HG03575 (cell line): Measurements from ENCODE around the gene TCP11.

ENCODE experiments used
- ATAC-seq: cut with Tn5 transposase; IDR thresholded peaks from one replicate; pipeline ENCODE4 v1.9.1; 2021; ENCODE audit not compliant: unreplicated experiment, insufficient number of reproducible peaks, low FRiP score; ENCODE audit errors: extremely low read depth

The TCP11 gene

DNA sequence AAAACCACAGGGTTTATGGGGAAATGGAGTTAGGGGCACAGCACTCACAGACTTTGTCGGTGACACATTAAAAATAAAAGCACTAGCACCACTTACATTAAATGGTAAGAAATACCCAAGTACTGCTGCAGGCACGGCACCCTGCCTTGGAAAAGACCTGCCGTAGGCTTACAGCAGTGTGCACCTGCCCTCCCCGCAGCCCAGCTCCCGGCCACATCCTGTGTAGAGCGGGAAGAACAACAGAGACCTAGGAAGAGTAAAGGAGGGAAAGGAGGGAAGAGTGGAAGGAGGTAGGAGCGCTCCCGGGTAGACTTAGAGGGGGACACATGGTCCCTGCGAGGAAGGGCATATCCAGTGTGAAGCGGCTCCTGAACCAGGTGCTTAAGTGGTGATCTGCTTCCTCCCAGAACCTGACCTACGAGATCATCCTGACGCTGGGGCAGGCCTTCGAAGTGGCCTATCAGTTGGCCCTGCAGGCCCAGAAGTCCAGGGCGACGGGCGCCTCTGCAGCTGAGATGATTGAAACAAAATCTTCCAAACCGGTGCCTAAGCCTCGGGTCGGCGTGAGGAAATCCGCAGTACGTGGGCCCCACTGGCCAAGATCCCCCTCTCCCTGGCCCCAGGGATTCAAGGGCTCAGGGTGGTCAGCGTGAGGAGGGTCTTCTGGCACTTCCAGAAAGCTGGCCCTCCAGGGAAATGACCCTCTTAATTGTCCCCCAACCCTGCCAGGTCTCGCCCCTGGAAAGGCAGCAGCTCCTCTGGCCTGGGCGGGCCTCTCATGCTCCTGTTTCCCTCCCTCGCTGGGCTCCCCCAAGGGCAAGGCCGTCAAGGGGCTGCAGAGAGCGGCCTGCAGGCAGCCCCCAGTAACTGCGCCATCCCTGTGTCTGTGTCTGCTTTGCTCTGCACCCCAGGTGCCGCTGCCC is 55.5 kb downstream of the TCP11 start:
- no peak for ATAC-seq

DNA sequence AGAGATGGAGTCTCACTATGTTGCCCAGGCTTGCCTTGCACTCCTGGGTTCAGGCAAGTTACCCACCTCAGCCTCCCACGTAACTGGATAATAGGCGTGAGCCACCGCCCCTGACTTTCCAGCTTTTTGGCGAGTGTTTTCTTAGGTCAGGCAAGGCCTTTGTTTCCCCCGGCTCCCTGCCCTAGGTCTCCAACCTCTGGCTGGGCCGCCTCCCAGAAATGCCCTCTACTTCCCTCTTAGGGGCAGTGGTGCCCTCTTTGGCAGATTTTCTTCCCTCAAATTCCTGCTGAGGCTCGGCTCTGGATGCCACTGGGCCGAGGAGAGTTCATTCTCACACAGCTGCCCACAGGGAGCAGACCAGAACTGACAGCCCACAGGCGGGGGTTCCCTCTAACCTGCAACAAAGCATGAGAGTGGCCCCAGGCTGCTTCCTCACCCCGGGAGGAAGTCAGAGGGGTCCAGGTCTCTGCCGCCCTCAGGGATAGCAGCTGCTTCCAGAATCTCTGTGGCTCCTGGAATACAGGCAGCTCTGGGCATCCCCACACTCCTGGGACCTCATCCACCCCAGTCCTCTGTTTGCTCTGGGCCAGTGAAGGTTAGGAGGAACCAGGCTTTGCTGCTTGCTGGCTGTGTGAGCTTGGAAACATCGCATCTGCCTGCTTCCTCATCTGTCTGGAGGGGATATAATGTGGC is 56.5 kb downstream of the TCP11 start:
- no peak for ATAC-seq

DNA sequence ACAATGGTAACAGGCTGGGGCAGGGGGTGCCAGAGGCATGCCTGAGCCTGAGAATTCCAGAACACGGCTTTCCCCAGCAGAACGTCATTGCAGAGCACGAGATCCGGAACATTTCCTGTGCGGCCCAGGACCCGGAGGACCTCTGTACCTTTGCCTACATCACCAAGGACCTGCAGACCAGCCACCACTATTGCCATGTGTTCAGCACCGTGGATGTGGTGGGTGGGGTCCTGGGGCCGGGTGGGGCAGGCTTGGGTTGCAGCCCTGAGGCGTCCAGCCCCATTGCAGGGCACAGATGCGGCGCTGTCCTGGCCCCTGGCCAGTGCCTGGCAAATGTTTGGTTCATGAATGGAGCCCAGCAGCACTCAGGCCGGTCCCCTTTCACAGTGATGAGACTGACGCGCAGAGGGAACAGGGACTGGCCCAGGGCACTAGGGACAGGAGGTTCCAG is 57.1 kb downstream of the TCP11 start:
- no peak for ATAC-seq

DNA sequence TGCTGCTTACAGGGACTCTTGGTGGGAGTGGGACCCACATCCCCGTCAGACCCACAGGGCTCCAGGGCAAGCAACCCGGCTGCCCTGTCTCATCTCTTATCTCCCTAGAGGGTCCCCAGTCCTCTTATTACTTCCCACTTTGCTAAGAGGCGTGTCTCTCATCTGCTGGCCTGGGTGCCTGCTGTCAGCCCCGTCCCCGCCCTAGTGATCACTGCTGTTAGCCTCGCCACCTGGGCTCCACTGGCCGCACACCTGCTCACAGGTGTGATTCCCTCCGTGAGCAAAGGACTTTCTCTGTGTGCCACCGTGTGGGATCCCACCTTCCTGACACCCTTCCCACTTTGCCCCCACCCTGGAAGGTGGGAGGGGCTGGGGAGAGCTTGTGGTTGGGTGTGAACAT is 57.6 kb downstream of the TCP11 start:
- ATAC-seq = no peak

DNA sequence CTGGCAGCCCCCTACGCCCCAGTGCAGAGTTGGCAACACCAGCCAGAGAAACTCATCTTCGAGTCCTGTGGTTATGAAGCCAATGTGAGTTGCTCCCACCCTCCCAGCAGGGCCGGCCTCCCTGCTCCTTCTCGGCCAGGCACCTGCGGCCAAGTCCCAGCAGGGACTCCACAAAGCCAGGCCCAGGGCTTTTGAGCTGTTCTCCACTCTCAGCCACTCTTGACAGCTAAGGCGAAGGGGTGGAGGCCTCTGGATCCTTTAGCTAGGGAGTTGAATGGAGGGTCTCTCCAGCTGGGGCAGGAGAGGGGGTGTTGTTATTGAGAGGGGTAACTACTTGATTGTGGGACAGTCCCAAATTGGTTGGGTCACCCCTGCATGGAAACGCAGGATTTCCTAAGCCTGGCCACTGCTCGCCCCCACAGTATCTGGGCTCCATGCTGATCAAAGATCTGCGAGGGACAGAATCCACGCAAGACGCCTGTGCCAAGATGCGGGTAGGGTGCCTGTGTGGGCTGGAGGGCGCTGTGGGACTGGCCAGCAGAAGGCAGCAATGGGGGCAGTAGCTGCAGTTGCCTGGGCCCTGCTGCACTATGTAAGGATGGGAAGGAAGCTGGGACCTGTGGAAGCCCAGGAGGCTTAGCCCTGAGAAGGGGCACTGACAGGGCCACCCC is 58.3 kb downstream of the TCP11 start:
- ATAC-seq = no peak

DNA sequence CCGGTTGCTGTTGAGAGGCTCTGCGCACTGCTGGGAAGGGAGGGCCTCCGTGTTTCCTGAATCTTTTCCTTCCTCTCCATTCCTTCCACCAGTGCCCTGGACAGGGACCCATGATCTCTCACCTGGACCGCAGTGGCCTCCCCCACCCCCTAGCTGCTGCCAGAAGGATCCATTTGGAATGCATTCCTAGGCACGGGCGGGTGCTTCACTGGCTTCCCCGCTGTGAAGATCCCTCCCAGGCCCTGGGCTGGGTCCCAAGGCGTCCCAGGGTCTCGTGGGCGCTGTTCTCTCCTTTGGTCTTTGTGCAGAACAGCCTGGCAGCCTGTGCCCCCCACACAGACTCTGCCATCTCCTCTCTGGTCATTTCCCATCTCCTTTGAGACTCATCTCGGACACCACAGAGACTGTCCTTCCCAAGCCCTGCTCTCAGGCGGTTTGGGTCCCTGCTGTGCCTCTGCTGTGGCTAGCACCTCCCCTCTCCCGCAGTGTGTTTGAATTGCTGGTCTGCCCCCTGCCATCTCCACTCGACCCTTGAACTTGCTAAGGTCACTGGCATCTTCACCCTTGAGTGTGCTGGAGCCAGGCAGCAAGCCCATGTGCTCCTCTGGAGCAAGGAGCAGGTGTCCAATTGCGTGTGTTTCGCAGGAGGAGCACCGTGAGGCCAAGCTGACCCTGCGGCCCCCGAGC is 59.0 kb downstream of the TCP11 start:
- ATAC-seq = no peak

DNA sequence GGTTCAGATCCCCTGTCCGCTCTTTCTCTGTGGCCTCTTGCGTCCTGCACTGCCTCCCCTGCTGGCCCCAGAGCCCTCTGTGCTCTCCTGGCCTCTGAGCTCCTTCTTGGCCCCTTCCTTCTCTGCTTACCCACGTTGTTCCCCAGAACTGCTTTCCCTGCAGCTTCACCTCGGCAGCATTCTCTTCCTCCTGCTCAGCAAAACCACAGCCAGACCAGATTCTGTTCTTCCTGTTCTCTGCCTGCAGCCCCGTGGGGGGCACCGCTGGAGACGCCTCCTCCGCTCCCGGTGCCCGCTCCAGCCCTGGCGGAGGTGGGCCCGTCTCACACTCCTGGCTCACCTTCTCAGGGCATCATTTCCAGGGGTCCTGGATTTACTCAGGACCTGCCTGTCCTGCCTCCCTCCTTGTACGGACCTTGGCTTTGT is 59.7 kb downstream of the TCP11 start:
- ATAC-seq = no peak

DNA sequence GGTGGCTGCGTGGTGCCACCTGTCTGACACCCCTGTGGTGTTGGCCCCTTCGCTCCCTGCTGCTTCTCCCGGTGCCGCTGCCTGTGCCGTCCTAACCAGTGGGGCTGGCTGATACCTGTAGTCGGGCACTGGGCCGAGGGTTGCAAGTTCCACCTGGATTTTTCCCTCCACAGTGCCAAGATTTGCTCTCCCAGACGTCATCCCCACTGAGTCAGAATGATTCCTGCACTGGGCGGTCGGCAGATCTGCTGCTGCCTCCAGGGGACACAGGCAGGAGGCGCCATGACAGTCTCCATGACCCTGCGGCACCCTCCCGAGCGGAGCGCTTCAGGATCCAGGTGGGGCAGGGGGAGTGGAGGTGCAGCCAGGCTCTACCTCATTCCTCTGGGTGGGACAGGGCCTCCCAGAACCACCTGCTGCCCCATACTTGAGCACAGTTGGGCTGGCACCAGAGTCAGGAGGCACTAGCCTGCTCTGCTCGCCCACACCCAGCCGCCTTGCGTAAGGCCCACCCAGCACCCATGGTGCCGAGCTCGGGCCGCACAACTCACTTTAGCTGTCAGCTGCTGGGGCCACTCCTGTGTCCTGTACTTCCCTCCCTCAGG is 60.2 kb downstream of the TCP11 start:
- ATAC-seq = no peak

DNA sequence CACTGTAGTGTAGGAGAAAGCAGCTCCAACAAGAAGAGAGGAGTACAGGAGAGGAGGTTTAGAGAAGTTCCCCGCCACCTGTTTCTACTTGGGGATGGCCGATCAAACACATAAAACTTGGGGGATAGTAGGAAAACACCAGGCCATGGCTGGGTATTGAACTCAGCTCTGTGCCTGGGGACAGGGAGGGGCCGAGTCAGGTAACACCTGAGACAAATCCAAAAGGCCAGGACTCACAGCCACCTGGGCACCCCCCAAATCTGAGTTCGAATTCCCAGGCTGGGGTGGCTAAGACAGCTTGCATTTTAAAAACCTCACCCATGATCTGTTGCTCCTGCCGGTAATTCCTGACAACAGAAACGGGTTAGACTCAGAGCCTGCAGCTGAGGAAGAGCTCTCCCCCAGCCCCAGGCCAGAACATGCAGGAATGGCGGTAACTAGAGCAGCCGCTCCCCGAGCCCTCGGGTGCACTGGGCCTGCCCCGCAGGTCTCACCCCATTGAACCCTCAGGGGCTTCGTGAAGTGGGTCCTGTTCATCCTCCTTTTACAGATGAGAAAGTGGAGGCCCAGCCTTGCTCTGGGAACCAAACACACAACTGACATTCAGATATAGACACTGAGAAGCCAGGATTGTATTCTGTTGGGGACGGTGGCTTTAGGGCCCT is 61.0 kb downstream of the TCP11 start:
- no peak for ATAC-seq

DNA sequence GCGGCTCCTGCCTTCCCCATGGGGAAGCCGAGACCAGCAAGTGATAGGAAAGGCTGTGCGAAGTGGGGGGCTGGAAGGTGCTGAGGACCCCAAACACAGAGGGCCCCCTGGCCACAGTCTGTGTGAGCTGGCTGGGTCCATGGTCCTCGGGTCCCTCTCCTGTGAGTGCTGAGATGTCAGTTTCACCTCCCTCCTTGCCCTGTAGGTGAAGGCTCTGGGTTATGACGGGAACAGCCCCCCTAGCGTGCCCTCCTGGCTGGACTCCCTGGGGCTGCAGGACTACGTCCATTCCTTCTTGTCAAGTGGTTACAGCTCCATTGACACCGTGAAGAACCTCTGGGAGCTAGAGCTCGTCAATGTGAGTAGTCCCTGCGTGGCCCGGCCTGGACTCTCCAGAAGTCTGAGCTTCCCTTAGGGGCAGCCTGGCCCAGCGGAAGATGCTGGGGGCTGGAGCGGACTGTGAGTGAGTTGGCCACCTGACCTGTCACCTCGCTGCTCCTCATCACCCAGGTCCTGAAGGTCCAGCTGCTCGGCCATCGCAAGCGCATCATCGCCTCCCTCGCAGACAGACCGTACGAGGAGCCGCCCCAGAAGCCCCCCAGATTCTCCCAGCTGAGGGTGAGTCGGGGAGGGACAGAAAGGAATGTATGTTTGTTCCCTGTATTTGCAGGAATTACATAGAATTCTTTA is 61.7 kb downstream of the TCP11 start:
- no peak for ATAC-seq

DNA sequence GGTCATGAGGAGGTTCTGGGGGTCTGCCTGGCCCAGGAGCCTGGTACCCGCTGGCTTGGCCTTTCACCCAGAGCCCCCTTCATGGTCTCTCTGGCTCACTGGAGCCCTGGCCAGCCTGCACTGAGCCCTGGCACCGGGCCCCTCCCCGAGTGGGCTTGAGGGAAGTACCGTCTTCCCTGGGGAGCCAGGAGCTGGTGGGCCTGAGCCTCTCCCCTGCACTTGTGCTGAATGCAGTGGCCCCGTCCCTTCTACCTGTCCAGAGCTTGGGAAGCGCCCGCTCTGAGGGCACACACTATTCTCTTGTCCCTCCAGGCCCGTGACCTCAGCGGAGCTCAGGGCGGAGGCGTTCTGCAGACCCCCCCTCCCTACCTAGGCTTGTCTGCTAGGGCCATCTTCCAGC is 62.2 kb downstream of the TCP11 start:
- ATAC-seq = no peak

DNA sequence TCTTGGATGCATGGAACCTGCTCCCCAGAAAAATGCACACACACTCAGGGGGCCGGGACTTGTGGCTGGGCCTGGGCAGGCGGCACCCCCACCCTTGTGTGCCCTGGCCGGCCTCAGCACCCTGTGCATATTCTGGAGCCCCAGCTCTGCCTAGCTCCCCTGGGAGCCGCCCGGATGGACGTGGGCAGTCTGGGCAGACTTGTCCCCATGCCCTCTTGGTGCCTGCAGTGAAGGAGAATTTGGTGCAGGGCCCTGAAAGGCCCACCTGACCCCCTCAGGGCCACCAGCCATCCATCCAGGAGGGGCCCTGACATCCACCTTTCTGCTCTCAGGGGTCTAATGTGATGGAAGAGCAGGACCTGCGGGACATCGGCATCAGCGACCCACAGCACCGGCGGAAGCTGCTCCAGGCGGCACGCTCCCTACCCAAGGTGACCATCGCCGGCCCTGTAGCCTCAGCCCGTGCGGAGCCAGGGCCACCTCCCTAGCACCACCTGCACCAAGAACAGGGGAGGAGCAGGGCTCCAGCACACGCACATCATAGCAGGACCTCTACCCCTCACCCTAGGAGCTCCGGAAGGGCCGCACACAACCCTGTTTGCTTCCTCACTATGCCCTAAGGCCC is 62.8 kb downstream of the TCP11 start:
- ATAC-seq = no peak

DNA sequence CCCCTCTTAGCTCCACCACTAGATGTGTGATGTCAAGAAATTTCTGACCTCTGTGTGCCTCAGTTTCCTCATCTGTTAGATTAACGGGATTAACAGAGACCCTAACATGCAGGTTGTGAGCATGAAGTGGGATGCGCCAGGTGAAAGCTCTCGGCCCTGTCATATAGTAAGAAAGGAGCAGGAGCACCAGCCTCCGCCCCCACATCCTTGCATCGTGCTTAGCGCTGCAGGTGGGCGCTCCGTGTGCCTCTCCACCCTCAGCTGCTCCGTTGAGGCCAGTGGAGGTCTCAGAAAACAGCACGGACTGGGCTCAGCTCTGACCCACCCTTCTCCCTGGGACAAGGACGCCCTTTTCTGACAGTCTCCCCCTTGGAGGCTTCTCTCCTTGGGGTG is 63.4 kb downstream of the TCP11 start:
- no peak for ATAC-seq

DNA sequence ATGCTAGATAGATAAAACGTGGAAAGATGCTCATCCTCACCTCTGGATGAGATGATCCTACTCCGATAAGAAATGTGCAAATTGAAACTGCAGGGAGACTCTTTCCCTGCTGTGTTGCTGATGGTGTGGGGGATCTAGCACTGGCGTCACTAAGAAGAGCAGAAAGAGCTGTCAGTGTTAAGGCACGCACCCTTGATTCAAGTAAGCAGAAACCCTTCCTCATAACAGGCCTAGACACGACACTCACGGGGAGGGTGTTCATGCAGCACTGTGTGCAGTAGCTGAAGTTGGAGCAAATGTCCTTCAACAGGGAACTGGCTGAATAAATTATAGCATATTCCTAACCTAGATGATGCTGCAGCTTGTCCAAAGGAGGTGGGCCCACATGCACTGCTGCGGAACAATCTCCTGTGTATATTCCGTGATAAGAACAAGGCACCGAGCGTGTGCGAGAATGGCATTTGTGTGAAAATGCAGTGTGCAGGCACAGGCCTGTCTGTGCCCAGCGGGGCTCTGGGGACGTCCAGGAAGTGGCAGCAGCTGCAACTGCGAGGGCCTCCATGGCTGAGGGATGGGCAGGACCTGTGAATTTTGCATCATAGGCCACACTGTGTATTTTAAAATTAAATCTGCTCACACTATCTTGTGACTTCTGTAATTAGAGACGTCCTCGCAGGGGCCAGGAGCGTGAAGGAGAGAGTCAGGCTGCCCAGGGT is 64.0 kb downstream of the TCP11 start:
- no peak for ATAC-seq

DNA sequence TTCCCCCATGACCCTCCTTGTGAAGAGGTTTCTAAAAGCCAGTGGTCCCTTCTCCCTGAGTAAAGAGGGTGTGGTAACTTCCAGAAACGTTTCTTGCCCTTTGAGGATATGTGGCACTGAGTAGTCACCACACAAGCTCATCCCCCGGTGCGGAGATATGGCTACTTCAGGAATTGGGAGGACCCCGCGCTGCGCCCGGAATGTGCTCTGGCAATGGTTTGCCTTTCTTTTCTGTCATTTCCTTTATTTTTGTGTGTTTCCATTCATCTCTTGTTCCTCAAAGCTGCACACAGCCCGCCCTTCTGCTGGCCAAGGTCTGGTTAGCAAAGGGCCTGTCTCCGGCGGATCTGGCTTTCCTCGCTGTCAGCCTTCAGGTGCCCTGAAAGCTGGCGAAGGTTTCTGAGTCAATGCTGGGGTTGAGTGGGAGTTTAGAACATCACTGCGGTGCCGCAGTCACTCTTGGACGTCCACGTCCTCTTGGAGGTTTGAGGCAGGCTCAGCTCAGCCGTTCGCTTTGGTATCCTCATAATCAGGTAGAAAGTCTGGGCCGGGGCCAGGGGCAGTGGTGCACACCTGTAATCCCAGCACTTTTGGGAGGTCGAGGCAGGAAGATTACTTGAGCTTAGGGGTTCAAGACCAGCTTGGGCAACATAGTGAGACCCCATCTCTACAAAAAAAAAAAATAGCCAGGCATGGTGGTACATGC is 67.2 kb downstream of the TCP11 start:
- no peak for ATAC-seq

DNA sequence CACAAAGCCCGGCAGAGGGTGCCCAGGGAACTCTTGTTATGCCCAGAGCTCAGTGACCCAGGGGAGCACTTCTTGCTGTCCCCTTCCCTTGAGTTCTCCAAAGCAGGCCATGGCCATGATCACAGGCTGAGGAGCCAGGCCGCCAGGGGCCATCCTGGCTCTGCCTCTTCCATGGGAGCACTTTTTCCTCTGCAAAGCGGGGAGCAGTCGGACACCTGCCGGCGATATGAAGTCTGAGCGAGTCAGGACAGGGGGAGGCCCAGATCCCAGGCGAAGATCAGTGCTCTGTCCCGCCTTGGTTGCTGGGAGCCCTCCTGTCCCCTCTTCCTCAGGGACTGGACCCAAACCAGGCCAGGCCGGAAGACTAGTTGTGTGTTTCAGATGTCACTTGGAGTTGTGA is 67.9 kb downstream of the TCP11 start:
- no peak for ATAC-seq
